ENCODE data around the gene ZFAND3.

The ZFAND3 gene

DNA sequence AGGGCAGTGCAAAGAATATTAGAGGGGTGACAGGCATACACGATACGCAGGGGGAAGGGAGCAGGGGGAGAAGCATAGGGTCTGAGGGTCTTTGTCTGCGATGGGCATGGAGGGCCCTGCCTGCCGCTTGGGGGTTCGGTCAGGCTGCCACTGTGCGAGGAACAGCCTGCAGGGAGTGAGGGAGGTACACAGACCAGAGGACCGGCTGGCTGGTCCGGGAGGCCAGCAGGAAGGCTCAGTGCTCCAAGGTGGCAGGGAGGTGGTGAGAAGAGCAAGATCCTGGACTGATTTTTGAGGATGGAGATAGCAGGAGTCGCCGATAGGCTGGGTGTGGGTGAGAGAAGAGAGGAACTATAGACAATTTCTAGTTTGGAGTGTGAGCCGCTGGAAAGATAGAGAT lies 338.4 kb downstream of the ZFAND3 start:
- no peak for DNase-seq

- DNase-seq, result no peak
Observed at GRCh38 chr6:38158762-38159350, 339.3 kb downstream of the ZFAND3 start.

GRCh38 chr6:38159596-38159995 lies 340.1 kb downstream of the ZFAND3 start:
- no peak for DNase-seq

DNA sequence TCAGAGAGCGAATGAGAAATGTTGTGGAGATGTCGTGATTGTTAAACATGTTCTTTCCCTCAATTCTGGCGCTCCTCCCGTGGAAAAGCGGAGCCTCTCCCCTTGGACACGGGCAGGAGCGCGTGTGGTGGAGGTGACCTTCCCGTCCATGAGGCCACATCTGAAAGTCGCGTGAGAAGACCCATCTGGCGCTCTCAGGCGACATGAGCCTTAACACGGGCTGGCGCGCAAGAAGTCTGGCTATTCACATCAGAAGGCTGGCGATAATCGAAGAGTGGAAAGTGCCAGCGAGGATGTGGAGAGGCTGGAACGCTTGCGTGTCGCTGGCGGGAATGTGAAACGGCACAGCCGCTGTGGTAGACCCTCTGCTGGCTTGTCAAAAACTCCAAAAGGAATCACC lies 341.3 kb downstream of the ZFAND3 start:
- no peak for DNase-seq

- DNase-seq, result no peak
Observed at GRCh38 chr6:38161331-38161730, 341.8 kb downstream of the ZFAND3 start.

DNA sequence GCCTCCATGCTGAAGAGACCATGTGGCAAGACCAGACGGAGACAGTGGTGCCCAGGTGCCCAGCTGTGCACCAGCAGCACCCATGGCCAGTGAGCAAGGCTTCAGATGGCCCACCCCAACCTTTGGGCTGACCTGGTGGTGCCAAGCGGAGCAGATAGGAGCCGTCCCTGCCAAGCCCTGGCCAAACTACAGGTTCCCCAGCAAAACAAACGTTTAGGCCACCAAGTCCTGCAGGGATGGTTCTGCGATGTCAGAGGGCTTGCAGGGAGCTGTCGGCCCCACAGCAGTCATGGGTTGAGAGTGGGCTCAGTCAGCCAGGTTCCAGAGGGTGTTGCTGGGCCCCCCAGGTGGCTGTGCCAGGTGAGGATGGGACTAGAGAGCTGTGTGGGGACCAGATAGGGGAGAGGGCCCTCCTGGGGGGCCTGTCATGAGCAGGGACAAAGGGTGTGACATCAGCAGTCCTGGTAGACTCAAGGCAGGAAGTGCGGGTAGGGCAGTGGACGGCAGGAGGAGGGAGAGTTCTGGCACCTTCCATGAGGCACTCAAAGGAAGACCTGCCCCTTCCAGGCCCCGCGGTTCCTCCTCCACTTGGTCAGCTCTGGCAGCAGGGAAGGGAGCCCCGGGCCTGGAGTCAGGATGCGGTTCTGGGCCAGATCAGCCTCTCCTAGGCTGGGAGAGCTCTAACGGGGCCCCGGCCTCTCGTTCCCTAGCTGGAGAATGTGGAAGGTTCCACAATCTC lies 342.4 kb downstream of the ZFAND3 start:
- no peak for DNase-seq

- DNase-seq, result no peak
Observed at GRCh38 chr6:38162493-38163185, 343.1 kb downstream of the ZFAND3 start.

DNA sequence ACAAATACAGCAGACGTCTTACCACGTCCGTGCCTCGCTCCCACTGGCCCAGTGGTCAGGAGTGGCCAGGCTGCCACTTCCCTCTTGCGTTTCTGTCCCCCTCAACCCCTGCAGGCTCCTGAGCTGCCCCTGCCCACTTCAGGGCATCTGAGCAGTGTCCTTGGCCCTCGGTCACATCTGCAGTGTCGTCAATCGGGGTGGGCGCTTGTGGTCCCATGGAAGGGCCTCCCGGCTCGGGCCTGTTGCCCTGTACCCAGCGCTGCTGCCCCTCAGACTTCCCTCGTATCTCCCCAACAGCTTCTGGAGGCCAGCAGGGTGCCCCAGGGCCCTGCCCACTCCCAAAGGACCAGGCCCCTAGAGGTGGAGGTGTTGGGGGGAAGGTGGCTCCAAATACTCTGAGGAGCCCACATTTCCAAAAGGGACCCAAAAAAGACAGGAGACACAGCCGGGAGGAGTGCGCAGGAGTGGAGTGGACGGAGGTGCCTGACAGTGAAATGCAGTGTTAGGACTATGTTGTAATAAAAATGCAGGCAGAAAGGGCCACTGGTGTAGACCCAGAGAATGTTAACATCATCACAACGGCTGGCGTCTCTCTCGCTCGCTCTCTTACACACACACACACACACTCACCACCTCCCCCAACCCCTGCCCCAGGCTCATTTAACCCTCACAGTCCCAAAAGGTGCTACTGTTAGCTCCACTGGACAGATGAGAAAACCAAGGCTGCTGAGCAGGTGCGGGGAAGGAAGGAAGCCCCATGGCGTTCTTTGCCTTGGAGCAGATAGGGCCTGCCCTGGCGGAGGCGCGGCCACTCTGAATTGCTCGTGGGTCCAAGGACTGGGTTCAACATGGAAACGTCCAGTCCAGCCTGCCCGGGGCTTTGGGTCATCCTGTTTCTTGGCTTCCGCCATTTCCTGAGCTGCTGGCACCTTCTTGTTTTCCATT lies 343.9 kb downstream of the ZFAND3 start:
- DNase-seq, result no peak

GRCh38 chr6:38164131-38164481 lies 344.6 kb downstream of the ZFAND3 start:
- DNase-seq, result no peak

GRCh38 chr6:38164671-38165108 lies 345.2 kb downstream of the ZFAND3 start:
- DNase-seq, result no peak

DNA sequence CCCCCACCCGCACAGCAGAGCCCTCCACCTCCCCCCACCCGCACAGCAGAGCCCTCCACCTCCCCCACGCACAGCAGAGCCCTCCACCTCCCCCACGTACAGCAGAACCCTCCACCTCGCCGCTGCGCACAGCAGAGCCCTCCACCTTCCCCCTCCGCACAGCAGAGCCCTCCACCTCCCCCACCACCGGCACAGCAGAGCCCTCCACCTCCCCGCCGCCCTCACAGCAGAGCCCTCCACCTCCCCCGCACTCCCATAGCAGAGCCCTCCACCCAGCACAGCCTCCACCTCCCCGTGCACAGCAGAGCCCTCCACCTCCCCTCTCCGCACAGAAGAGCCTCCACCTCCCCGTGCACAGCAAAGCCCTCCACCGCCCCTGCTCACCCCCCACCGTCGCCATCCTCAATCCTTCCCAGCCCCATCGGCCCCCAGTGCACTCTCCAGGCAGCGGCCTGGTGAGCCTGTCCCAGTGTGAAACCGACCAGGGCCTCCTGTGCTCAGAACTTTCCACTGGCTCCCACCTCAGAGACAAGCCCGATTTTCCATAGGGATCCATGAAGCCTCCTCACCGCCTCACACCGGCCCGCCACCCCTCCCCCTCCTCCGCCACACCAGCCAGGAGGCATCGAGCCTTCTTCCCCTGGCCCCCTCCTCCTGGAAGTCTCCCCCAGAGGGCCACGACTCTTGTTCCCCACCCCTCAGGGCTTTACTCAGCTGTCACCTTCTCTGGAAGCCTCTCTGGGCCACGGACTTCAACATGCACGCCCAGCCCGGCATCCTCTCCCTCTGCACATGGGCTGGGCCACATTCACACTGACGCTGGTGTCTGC lies 347.1 kb downstream of the ZFAND3 start:
- DNase-seq, result no peak

- no peak for DNase-seq
Observed at GRCh38 chr6:38167598-38167997, 348.1 kb downstream of the ZFAND3 start.

- no peak for DNase-seq
Observed at GRCh38 chr6:38168126-38168525, 348.6 kb downstream of the ZFAND3 start.

GRCh38 chr6:38168699-38169098 lies 349.2 kb downstream of the ZFAND3 start:
- DNase-seq, result no peak

DNA sequence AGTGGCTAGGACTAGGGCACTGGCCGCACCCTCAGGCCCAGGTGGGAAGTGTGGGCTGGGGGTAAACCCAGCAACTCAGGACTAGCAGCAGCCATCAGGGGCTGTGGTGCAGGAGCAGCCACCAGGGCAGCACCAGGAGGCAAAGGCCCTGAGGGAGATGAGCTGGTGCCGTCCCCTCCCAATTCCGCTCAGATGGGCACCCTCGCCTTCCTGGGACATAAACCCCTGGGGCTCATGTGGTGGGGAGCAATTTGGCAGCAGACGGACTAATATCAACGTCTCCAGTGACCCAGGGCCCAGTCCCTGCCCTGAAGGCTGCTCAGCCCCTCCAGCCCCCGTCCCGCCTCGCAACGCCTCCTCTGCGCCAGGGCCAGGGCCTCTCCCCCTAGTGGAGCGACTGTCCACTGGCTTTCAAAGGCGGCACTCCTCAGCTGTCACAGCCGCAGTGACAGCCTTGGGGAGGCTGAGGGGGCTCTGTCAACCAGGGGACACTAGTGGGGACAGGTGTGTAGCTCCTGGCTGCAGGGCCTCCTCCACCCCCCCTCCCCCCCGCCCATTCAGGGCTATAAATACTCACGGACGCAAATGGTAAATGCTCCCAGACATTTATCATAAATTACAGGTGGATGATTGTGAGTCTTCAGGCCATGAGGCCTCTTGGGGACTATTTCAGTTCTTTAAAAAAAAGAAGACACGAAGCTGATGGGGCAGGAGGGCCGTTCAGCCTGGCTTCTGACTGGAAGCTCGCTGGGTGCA lies 349.9 kb downstream of the ZFAND3 start:
- no peak for DNase-seq

GRCh38 chr6:38169977-38170526 lies 350.5 kb downstream of the ZFAND3 start:
- DNase-seq, result no peak

- no peak for DNase-seq
Observed at GRCh38 chr6:38170666-38171355, 351.3 kb downstream of the ZFAND3 start.

GRCh38 chr6:38171997-38172738 lies 352.6 kb downstream of the ZFAND3 start:
- no peak for DNase-seq

- no peak for DNase-seq
Observed at GRCh38 chr6:38172739-38173410, 353.3 kb downstream of the ZFAND3 start.
